ENCODE results near the gene TTC39C.
A peak's percentile ranks its signal among the peaks of the same experiment; 100 is the strongest.

Gene TTC39C

DNA sequence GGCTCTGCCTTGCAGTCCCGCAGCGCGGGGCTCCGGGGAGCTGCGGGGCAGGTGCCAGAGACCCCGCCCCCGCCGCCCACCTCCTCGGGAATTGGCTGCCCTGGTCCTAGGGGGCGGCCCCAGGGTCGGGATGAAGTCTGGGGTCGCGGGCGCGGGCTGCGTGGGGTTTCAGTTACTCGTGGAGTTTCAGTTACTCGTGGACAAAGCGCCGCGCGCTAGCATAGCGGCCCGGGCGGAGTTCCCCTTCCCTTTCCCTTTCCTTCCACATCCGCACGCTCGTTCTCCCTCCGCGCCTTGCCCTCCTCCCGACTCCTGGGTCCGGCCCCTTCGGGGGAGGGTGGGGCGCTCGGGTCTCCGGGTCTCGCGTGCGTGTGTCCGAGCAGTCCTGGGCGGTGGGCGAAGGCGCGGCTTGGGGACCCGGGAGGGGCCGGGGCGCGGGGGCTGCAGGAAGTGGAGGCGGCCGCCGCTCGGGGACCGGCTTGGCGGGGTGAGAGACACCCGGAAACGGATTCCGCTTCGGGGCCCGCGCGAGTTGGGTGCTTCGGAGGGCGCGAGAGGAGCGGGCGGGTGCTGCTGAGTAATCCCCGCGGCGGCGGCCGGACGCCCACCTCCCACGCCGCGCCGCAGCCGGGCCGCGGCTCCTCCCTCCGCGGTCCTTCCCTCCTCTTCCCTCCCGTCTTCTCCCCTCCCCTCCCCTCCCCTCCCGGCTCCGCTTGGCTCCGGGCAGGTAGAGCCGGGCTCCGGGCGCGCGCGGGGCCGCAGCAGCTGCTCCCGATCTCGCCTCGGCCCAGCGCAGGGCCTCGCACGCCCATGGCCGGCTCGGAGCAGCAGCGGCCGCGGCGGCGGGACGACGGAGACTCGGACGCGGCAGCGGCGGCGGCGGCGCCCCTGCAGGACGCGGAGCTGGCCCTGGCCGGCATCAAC lies at the start of gene TTC39C:
Gene TTC39C, plus strand, starts transcription at position 693 of the 924 bp plus-strand sequence. Its CDS starts 118 bp downstream, at position 811.
- DNase-seq (ENCODE audit: low read depth, low spot score): peak; percentile 32

DNA sequence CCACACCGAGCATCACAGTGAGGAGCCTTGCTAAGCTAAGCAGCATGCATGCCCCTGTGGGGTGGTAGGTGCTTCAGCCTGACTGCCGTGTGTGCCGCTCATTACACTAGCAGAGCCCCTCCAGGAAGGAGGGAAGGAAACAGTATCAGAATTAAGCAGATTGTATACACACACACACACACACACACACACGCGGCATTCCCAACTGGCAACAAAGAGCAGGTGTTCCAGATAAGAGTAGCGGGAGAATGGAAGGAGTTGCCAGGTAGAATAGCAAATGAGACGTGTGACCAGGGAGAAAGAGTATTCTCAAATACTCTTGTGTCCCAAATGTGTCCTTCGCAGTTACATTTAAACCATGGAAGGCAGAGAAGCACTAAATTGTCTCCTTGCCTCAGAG lies 47.6 kb upstream of the TTC39C start:
- no peak for DNase-seq (ENCODE audit: low read depth, low spot score)

DNA sequence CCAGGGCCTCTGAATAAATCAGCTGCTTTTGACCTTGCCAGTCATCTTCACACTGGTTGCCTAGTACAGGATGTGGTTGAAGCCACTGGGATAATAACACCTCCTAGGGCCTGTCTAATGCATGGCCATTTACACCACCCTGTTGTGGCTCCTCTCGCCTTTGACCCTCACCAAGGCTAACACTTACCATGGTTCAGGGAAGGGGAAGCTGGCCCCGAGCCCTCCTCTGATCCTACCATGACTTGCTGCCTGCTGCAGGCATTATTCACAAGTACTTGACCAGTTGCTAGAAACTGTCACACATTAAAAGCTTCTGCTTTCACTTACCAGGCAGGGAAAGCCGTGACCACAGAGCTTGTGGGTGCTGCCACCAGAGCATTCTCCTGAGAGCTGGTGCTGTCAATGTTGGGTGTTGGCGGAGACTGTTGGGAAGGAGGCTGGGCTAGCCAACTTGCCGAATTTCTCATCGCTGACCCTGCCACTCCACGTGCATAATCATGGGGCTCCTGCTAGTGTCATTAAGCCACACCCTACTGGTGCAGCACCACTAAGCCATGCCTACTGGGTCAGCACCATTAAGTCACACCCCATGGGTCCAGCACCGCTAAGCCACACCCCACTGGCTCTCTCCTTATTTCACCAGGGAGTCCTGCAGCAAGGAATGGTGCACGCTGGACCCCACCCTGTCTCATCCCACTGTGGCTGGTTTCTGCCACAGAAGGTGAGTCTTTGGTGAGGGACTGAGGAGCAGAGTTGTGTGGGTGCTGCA lies 47.0 kb upstream of the TTC39C start:
- DNase-seq (ENCODE audit: low read depth, low spot score): no peak

DNA sequence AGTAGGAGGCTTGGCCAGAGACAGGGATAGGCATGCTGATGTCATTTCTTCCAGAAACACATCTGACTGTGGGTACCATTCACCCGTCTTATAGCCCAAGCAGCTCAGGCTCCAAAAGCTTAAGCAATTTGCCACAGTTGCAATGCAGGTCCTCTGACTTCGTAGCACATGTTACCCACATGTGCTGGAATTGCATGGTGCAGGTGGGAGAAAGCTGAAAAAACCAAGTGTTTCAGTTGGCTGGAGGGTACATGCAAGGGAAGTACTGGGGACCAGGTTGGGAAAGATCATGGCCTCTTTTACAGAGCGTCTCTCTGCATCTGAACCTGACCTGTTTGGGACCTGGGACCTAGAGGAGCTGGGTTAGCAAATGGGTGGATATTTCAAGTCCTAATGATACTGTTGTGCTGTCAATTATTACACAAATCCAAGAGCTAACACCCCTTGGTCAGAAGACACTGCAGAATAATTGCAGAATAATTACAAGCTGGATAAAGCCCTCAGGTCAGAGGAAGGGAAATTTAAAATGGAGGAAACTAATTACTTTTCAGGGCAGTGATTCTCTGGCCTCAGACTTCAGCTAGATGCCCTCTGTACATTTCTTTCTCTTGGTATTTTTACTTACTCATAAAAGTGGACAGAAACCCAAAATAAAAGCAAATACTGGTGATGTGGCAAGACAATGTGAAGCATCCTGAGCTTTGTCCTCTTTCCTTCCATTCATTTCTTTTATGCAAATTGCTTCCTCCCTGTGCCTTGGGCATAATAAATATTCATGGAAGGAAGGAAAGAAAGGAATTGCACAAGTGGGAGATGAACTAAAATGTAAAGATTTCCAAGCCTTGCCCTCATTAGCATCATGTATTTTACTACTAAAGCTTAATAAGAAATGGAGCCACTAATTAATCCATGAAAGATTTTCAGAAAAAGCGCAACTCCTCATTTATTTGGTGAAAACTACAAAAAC lies 45.6 kb upstream of the TTC39C start:
- DNase-seq (ENCODE audit: low read depth, low spot score): no peak

DNA sequence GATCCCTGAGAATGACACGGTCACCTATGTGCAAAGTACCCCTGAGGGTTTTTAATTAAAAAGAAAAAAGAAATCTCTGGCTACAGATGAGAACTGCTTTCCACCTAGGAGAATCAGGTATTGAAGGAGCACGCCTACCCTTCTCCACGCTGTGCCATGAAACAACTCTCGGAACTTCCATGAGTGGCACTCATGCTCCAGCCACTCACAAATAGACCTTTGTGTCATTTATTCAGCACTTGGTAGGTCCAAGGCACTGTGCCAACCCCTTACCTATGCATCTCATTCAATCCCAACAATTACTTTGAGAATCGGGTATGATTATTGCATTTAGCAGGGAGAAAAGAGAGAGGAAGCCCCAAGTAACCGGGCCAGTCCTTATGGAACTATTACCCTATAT lies 44.9 kb upstream of the TTC39C start:
- no peak for DNase-seq (ENCODE audit: low read depth, low spot score)

DNA sequence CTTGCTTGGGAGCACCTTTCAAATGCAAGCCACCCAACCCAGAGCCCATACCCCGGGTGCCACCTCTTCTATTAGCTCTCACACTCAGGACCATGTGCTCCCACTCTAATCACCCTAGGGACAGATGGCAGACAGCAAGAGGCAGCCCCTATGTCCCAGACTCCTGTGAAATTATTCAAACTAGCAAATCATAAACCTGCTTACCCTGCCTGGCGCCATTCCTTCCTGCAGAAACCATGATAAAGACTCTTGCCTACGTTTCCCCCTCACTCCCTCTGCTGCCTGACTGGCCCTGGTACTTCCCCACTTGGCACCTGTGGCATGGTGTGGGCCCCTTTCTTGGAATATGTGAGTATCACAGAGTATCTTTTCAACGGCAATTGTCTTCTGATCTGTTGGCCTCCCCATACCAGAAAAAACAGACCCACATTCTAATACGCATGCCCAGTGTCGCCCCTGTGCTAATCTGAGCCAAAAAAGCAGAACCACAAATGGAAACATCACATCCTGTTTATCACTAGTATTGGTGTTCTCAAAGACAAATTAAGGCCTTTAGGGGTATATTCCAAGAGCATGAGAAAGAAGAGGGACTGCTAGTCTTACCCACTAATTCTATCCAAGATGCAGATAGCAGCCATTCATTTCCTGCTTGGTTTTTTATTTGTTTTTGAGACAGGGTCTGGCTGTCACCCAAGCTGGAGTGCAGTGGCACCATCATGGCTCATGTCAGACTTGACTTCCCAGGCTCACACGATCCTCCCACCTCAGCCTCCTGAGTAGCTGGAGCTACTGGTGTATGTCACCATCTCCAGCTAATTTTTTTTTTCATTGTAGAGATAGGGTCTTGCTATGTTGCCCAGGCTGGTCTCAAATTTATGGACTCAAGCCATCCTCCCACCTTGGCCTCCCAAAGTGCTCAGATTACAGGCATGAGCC lies 44.1 kb upstream of the TTC39C start:
- no peak for DNase-seq (ENCODE audit: low read depth, low spot score)

DNA sequence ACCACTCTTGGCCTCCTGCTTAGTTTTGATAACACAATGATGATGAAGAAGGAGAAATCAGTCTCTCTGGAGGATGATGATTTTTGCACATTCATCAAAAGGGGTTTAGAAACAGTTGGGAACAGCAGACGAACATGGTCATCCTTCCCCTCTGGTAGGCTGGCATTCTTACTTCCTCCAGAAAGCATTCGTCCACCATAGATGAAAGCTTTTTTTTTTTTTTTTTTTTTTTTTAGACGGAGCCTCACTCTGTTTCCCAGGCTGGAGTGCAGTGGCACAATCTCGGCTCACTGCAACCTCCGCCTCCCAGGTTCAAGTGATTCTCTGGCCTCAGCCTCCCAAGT lies 43.5 kb upstream of the TTC39C start:
- DNase-seq (ENCODE audit: low read depth, low spot score): no peak

DNA sequence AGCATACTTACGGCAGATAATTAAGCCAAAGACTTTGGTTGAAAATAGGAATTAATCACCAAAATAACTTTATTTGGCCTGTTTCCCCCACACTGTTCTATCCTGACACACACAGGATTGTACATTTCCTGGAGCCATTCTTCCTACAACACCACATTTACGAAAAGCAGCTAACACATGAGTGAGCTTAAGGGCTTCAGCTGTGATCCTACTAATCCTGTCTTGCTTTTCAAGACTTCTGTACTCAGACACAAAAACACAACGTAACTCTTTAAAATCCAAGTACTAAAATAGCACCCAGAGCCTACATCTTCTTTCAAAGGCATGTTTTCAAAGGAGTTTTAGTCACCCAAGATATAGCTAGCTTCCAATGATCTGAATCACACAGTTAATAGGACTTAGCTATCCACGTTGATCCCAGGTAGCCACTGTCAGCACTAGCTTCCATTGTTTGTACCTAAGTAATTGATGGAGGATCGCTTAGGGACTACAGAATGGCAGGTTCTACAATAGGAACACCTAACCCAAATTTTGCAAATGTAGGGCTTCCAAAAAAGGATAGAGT lies 42.8 kb upstream of the TTC39C start:
- DNase-seq (ENCODE audit: low read depth, low spot score): no peak

DNA sequence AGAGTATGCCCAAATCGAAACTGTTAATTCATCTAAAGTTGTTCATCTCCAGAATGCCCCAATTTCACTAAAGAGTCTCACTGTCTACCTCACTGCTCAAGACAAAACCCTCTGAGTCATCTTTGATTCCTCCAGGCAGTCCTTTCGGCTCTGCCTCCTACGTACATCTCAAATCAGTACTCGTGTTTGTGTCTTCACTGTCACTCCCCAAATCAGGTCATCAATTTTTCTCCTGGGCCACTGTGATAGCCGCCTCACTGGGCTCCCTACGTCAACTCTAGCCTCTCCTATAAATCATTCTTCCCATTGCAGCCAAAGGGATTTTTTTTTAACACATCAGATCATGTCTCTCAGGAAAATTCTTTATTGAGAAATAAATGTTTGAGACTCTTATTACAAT lies 42.1 kb upstream of the TTC39C start:
- DNase-seq (ENCODE audit: low read depth, low spot score): no peak

DNA sequence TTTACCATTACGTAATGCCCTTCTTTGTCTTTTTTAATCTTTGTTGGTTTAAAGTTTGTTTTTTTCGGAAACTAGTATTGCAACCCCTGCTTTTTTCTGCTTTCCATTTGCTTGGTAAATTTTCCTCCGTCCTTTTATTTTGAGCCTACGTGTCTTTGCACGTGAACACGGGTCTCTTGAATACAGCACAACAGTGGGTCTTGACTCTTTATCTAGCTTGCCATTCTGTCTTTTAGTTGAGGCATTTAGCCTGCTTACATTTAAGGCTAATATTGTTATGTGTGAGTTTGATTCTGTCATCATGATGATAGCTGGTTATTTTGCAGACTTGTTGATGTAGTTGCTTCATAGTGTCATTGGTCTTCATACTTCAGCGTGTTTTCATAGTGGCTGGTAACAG lies 37.5 kb upstream of the TTC39C start:
- no peak for DNase-seq (ENCODE audit: low read depth, low spot score)

DNA sequence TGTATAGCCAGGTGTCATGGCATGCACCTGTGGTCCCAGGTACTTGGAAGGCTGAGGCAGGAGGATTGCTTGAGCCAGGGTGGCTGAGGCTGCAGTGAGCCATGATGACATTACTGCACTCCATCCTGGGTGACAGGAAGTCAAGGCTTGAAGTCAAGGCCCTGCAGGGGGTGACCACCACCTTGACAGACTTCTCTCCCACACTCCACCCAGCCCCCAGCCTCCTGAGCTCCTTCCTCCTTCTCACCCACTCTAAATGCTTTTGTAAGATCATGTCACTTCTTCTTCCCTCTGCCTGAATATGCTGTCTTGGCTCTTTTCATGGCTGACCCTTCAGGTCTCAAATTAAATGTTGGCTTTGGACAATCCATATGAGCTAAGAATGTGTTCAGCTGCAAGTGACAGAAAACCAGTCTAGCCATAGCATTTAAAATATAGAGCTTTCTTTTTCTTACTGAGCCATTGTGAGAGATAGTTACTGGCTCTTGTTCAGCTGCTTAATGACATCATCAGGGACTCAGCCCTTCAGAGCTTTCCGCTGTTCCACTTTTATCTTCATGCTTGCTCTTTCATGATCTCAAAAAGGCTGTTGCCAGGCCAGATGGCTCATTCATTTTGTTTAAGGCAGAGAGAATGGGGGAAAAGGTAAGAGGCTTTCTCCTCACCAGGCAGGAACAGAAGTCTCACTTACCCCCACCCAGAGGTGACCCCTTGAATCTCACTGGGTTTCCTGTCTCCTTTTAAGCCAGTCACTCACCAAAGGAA lies 36.7 kb upstream of the TTC39C start:
- no peak for DNase-seq (ENCODE audit: low read depth, low spot score)

DNA sequence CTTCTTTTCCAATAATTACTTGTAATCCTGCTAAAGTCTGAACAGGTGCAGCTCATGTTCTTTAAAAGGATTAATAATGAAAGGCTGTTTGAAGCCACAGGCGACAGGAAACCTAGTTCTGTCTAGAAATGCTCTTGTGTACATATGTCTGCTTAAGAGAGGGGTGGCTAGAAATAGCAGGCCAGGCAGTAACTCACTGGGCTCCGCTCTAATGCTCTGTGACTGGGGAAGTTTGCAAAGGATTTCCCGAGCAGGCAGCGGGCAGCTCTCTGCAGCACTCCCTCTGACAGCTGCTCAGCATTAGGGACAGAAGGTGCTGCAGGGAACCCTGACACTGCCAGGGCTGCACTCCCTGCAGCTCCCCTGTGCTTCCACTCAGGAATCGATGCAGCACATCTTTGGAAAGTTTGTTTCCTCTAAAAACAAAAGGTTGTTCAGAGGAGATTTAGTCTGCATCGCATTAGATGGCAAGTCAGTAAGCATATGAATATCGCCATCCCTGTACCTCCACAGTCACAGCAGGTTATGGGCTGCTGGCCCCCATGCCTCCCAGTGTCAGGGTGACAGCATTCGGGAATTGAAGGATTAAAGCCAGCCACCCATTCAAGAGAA lies 33.1 kb upstream of the TTC39C start:
- no peak for DNase-seq (ENCODE audit: low read depth, low spot score)

DNA sequence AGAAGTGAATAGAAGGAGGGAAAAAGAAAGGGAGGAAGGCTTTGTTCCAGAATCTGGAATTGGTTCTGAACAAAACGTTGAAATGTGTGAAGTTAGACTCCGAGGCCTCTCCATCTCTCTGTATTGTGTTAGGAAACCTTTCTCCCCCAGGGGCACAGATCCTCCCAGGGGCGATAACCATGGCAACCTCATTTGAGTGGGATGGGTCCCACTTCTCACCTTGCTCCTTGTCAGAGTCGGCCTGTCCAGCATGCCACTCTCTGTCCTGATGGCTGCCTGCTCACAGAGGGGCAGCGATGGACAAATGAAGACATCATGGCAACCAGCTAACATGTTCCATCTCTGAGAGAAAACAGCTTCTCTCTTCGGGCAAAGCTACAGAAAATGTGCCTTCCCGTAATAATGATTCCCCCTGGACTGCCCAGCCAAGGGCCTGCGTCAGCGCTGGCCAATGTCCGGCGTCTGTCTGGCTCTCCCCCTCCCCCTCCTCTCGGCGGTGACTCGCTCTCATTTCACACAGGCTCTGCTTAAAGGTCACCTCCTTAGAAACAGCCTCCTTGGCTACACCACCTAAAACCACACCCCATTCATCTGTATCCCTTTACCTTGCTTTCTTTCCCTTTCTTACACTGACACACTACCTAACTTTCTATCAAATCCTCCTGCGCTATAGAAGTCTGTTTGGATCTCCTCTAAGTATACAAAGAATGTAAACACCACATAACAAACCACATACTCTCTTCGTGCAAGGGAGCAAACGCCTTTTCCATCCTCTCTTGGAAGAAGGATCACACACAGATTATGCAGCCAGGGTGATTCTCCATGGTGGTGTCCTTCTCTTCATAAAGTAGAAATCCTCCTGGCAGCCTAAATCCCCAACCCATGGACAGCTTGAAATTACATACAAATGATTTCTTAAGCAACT lies 32.1 kb upstream of the TTC39C start:
- no peak for DNase-seq (ENCODE audit: low read depth, low spot score)

DNA sequence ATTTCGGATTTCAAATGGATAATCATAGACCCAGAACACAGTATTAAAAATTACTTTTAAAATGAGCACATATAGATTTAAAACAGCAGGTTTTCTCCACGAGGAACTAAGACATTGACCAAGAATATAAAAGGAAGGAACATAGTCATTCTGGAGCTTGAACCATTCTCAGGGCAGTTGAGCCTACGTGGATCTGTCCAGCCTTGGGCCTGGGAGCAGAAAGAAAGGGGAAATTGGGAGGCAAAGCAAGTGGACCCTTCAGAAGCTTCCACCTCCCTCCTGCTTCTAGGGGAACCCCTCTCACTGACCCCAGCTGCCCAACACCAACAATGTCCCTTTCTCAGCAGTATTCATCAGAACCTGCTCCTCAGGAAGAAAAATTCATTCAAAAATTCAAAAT lies 31.4 kb upstream of the TTC39C start:
- DNase-seq (ENCODE audit: low read depth, low spot score): no peak

DNA sequence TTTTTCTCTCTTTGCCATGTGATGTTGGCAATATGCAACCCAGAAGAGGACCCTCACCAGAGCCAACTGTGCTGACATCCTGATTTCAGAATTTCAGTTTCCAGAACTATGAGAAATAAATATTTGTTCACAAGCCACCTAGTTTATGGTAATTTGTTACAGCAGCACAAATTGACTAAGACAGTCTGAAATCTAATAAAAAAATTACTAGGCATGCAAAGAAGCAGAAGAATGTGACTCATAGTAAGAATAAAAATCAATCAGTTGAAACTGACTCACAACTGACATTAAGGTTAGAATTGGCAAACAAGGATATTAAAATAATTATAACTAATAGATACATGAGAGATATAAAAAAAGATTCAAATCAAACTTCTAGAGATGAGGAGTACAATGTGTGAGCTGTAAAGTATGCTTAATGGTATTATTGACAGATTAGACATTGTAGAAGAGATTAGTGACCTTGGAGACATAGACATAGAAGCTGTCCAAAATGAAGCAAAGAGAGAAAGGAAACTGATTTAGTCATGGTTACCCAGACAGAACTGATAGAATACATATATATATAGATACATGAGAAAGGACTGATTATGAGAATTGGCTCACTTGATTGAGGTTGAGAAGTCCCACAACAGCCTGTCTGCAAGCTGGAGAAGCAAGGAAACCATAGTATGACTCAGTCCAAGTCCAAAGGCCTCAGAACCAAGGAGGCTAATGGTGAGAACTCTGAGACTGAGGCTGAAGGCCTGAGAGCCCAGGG lies 27.8 kb upstream of the TTC39C start:
- DNase-seq (ENCODE audit: low read depth, low spot score): no peak

DNA sequence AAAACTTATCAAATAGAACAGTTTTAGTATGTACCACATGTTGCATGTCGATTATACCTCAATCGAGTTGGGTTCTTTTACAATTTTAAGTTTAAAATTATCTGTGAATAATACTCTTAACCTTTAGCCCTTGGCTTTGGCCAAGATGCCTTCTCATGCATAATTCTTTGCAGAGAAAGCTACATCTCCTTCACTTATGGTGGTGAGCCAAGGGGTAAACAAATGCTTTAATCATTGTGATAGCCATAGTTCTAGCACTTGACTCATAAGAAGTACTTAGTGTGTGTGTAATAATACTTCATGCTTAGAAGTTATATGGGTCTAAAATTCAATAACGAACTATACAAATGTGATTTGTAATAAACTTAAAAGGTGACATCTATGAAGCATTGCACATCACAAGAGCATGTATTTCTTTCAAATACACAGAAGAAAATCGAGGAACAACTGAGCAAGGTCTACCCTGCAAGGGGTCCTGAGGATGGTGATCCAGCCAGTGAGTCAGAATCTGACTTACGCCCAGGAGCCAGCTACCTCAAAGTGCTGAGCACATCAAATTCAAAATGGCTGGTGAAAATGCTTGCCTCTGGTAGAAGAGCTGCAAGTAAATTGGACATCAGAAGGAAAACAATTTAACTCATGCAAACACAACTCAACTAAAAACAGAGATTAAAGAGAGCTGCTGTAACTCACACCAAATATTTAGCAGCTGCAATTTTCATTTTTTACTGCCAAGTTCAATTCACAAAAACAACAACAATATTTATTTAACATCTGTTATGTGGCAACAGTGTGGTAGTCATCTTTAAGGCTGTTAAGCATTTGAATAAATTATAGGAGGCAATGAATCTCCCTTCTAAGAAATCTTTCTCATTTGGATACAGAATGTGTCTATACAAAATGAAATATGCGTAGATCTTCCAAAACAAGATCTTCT lies 23.8 kb upstream of the TTC39C start:
- DNase-seq (ENCODE audit: low read depth, low spot score): no peak
